NCI-H1436 treated with DMSO at 0.1 percent for 48 hours (cell line): Measurements from ENCODE around the gene TIGD6.
"Not testable (repeated sequence)": the region's sequence is repeated elsewhere in the genome, so short reads cannot be mapped to it uniquely, and the experiment has no call there.

ENCODE experiments used
- DNase-seq: peaks from one replicate; lab custom pipeline; 2025; lab: John Stamatoyannopoulos, UW

The TIGD6 gene

GRCh38 chr5:150000256-150000989 is at the start of gene TIGD6, which contains the start of gene HMGXB3:
TSS of gene TIGD6 (minus strand) at chr5:150000654. CDS start at chr5:149996348, 4,306 bp downstream.
TSS of gene HMGXB3 (plus strand) at chr5:150000739. CDS start at chr5:150004853, 4,114 bp downstream.
- peak; percentile 58 for DNase-seq

- no peak for DNase-seq
Observed at GRCh38 chr5:150046031-150046430, 45.6 kb upstream of the TIGD6 start.

- DNase-seq = no peak
Observed at GRCh38 chr5:150045549-150045948, 45.1 kb upstream of the TIGD6 start.

DNA sequence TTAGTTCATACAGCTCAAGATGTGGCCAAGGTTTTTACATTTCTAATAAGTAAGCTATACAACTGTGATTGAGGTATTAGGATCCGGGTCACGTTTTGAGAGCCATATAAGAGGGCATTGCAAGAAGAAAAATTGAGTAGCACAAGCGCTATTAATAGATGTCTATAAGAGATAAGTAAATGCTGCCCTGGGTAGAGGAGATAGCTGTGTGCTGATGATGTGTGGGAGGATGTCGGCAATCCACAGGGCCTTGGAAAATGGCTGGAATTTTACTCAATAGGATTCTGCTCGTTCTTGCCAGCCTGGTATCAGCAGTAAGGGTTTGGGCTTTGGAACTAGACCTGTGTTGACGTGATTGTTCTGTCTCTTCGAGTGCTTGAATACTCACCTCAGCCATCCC is 44.3 kb upstream of the TIGD6 start:
- DNase-seq = no peak

DNA sequence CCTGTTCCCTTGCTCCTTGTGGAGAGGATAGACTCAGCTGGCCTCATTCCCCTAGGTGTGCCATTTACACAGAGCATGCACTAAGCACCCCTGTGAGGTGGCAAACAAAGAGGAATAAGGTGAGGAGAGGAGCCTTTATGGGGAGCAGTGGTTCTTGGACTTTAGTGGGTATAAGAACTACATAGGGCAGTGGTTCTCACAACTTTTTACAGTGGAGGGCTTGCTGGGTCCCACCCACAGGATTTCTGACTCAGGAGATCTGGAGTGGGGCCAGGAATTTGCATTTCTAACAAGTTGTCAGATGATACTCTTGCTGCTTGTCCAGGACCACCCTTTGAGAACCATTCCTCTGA is 43.9 kb upstream of the TIGD6 start:
- DNase-seq = no peak

GRCh38 chr5:150043657-150044328 is 43.3 kb upstream of the TIGD6 start:
- DNase-seq = no peak

DNA sequence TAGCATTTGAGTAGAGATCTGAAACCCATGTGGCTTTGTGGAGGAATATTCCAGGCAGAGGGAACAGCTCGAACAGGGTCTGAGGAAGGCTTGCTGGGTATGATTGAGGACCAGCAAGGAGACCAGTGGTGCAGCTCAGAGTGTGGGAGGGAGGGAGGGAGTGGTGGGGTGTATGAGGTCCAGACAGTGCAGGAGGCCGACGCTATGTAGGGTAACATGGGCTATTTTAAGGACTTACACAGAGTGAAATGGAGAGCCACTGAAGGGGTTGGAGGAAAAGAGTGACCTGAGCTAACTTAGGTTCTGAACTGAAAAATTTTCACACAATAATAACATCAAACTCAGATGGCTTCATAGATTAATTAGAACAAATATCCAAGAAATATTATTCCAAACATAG is 42.0 kb upstream of the TIGD6 start:
- DNase-seq = no peak

GRCh38 chr5:150038547-150038946 is 38.1 kb upstream of the TIGD6 start:
- DNase-seq = no peak

DNA sequence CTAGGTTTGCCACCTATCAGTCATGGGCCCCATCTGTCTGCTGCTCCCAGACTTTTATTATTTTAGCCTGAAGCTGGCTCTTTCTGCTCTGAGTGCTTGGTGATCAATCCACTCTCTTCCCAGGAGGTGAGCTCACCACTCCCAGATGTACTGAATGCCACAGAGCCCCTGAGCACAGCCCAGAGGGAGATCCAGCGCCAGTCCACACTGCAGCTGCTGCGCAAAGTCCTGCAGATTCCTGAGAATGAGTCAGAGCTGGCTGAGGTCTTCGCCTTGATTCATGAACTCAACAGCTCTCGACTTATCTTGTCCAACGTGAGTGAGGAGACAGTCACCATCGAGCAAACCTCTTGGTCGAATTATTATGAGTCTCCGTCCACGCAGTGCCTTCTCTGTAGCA is 36.1 kb upstream of the TIGD6 start:
- DNase-seq = no peak

DNA sequence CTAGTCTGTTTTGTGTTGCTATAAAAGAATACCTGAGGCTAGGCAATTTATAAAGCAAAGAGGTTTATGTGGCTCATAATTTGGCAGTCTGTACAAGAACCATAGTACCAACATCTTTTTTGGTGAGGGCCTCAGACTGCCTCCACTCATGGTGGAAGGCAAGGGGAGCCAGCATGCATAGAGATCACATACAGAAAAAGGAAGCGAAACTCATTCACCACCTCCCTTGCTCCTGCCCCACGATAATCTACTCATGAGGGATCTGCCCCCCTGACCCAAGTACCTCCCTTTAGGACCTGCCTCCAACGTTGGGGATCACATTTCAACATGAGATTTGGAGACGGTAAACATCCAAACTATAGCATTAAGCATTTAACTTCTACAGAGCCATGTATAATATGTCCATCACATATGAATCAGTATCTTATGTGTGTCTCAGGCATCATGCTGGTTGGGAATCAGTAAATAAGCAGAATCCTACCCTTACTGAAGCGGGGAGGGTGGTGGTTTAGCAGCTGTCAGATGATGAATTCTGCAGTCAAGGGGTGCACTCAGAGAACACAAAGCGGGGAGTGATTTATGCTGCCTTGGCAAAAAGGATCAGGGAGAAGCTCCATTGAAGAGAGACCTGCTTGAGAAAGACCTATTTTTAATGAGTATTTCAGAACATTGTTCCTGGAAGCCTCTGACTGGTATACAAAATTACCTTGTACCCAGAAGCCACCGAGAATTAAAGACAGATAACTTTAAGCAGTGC is 34.9 kb upstream of the TIGD6 start:
- no peak for DNase-seq

GRCh38 chr5:150034662-150035061 is 34.2 kb upstream of the TIGD6 start:
- no peak for DNase-seq

DNA sequence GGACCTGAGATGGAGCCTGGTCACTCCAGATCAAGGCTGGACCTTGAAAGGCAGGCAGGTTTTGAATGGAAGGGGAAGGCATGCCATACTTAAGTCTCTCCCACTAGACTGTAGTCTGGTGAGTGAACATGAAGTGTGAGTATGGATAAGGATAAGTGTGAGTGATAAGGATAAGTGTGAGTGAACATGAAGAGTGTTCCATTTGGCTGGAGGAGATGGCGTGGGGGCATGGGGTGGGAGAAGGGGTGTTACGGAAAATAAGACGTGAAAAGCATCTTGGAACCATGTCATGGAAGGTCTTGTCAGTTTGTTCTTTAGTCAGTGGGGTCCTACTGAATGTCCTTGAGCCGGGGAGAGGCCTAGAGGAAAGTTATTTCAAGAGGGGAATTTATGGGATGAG is 32.9 kb upstream of the TIGD6 start:
- no peak for DNase-seq

GRCh38 chr5:150028047-150028446 is 27.6 kb upstream of the TIGD6 start:
- not testable (repeated sequence) for DNase-seq

DNA sequence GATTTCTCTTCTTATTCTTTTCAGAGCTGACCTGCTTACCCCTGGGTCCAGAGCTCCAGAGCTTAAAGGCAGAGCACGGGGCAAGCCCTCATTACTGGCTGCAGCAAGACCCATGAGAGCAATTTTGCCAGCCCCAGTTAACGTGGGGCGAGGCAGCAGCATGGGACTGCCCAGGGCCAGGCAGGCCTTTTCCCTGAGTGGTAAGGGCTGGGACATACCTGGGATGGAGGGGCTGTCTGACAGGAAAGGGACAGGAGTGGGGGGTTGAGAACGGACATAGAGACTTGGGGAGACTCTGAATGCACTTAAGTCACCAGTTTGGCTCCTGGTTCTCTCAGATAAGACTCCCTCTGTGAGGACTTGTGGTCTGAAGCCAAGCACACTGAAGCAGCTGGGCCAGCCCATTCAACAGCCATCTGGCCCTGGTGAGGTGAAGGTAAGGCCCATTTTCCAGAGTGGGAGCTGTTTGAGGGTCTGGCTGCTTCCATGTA is 26.3 kb upstream of the TIGD6 start:
- DNase-seq = no peak

GRCh38 chr5:150024346-150024984 is 24.0 kb upstream of the TIGD6 start:
- DNase-seq = no peak

DNA sequence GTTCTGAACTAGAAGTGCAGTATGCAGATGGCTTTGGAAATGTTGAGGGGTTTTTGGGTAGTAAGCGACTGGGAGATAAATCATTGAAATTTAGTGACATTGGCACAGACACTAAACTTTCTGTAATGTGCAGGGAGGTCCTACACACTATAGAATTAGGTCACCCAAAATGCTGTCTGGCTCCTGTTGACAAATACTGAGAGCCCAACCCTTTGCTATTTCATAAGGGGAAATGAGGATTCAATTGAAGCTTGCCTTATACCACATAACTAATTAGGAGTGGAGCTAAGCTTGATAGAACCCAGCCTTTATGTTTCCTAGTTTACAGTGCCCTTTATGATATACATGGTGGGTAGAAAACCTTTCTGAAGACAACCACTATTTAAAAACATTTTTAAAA is 22.7 kb upstream of the TIGD6 start:
- DNase-seq = no peak

DNA sequence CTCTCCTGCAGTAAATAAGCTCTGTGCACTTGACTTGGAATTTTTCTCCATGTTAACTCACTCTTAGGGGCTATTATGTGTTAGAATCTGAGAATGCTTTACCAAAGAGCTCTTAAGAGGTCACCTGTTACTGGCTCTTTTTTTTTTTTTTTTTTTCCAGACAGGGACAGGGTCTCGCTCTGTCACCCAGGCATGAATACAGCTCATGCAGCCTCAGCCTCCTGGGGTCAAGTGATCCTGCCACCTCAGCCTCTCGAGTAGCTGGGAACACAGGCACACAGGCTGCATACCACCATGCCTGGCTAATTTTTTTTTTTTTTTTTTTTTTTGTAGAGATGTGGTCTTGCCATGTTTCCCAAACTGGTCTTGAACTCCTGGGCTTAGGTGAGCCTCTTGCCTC is 22.2 kb upstream of the TIGD6 start:
- no peak for DNase-seq

DNA sequence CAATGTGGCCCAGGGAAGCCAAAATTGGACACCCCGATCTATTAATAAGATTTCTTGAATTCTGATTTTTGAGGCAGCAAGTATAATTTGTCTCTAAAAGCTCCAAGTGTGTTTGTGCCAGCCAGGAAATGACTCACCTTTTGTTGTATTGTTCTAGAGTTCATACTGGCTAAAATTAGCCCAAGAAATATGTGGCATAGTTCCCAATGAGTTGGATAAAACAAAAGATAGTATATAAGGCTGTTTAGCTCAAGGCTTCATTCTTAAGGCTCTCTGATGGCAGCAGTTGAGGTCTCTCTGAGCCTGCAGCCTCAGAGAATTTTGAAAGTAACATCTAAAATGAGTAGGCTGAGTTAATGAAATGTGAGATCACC is 21.7 kb upstream of the TIGD6 start:
- no peak for DNase-seq

DNA sequence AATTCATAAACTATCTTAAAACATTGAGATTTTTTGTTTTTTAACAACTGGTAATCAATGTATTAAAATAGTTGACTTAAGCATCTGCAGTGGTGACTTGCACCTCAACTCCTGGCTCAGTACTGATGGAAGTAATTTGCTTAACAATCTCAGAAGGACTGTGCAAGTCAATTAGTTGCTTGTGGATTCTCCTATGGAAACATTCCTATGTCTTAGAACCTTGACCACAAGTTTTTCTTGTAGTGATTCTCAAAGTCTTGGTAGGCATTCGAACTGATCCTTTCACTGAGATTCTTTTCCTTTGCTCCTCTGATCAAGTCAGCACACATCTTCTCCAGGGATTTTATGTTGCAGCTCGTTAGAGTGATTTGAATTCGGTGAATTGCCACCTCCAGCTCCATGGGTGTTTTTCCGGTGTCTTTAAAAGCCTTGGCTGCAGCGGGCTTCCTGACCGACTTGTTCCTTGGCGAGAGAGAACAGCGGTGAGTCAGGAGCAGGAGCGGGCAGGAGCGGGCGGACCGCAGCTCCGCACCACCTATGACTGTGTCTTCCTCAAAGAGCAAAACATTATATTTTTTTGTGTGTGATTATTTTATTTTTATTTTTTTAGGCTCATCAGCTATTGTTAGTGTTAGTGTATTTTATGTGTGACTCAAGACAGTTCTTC is 21.2 kb upstream of the TIGD6 start:
- DNase-seq = no peak

DNA sequence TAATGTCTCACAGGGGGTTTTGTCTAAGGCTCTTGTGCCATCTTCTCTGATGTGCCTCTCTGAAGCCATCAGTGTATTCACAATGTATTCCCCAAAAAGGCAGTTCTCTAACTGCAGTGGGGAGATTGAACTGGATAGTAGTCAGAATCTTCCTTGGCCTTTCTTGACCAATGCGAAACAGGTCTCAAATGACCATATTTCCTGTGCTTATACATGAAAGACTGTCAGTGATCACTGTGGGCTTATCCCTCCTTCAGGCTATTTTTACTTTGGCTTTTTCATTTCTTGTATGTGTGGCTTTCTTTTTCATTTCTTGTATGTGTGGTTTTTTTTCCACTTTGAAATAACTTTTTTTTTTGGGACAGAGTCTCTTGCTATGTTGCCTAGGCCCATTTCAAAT is 19.8 kb upstream of the TIGD6 start:
- no peak for DNase-seq

- no peak for DNase-seq
Observed at GRCh38 chr5:150017226-150018005, 17.0 kb upstream of the TIGD6 start.
